Fibroblast of skin of left quadriceps (primary cell): ENCODE results near the gene POC1A.
A peak's percentile ranks its signal among the peaks of the same experiment; 100 is the strongest.

Source experiments
- DNase-seq, 2 experiments: peaks; one replicate each; pipeline ENCODE4 v3.0.0-alpha.2; 2013; ENCODE audit warnings: low read depth in 2 of 2

POC1A gene

DNA sequence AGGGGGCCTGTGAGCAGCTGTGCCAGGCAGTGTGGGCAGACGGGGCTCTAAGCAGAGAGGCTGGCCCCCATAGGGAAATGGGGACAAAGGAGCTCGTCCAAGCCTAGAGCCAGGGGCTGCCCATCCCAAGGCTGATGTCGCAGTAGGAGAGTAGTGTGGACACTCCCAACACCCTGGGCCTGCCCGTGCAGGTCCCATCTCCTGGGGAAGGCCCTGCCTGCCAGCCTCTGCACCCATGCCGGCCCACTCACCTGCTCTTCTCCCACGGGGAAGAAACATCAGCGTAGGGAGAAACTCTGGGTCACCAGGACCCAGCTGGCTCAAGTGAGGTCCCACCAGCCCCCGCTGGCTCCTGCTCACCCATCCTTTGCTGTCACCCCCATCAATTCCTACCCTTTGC is 87.2 kb downstream of the POC1A start:
- DNase-seq = no peak

DNA sequence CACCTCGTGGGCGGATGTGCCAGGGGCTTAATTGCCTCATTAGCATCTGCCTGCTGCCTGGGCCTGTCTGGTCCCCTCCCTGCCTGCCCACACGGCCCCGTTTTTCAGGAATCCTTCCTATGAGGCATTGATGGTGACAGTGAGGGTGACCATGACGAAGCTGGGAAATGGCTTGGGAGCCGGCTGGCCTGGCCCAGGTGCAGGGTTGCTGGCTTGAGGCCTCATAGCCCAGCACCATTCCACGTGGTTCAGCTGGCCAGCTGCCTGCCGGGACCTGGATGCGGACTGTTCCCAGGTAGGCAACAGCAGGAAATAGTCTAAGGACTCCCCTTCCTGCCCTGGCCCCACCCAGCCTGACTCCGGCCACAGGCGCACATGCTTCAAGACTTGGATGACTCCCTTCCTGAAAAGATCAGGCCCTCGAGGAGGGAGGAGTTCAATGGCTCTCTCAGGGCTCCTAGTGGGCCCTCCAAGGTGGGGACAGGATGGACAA is 88.9 kb downstream of the POC1A start:
- no peak for DNase-seq

DNA sequence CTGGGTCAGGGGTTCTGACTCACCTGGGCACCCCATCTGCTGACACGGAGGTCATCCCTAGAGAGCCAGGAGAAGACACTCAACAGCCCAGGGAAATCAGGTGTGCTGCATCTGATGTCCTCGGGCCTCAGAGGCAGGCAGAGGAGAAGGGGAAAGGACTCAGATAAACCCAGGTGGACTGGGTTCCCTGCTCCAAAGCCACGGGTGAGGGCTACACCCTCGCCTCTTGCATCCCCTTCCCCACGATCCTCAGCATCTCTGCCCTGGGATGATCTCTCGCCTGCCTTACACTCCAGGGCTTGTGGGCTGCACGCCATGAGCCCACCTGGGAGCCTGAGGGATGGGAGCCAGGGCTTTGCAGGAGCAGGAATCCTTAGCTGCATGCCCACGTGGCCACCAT is 89.7 kb downstream of the POC1A start:
- DNase-seq = no peak

DNA sequence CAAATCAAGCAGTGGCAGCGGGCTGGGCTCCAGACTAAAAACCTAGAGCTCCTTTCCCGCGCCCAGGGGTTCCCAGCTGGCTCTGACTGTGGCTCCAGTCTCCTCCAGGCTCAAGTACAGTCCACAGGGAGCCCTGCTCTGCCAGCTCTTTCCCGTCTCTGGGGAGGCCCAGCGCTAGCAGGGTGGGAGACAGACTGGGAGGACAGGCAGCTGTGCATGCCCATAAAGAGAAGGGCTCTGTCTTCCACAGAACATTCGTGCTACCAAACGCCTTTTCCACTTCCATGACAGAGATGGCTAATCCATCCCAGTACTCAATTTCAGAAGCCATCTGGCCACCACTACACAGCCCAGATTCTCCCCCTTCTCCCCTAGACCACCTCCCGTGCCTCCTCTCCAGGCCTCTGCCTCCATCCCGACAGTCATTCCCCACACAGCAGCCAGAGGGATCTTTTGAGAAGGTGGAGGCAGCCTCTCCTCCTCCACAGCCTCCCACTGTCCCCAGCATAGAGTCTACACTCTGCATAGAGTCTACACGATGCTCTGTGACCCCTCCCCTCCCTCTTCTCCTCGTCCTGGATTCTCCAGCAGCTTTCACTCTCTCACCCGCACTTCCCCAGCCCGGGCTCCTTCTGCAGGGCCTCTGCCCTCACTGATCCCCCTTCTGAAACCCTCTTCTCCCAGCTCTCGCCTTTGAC is 91.0 kb downstream of the POC1A start:
- DNase-seq = no peak

DNA sequence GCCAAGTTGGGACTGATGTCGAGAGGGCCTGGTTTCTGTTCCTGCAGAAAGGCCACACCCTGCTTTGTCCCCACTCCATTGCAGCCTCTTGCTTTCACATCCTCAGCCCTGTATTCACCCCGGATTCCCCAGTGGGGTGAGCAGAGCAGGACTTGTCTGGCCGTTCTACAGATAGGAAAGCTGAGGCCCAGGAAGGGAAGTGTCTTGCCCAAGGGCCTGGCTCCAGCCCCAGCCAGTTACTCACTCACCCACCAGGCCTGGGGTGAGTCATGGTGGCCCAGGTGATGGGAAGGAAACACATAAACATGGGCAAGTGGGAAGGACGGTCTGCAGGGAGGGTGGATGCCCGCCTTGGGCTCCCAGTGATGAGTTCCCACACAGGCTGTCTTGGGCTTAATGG is 91.7 kb downstream of the POC1A start:
- DNase-seq = no peak

DNA sequence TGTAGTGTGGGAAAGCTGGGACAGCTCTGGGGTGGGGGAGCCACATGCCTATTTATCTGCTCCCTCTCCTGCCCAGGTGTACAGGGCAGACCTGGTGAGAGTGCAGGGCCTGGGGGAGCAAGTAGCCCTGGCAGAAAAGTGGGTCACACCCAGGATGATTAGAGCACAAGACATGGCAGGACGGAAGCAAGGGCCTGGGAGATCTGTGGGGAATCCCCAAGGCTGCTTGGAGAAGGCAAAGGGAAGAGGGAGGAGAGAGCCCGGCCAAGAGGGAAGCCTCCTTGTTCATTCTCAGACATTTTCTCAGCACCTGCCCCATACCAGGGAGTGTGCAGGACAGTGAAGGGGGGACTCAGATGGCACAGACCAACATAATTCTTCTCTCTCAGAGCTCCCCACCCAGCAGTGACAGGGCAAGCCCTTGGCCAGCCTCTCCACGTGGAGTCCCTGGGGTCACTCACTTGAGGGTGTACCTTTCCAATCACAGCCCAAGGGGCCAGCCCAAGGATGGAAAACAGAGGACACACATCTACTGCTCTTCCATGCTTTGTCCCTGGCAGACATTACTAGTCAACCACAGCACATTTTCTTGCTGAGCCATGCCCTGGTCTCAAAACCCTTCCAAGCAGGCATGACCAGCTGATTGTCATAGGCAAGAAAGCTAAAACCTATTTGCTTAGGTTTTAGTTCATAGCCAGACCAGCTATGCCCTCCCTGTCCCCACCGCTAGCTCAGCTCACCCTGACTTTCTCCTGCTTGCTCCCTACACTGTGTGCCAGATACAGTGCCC is 92.9 kb downstream of the POC1A start:
- no peak for DNase-seq

DNA sequence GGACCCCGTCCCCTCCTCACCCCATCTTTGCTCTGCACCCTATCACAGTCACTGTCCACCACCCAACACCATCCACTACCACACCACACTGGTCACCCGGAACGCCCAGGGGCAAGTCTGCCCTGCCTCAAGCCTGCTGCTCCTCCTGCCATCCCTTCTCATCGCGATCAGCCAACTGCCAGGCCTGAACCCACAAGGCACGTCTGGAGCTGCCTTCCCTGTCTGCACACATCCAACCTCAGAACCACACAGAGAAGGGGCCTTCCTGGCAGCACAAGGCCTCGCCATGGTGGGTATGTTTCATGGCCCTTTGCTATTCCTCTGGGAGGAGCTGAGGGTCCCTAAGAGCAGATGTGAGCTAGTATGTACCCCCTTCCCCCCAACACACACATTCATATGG is 94.4 kb downstream of the POC1A start:
- DNase-seq = no peak

DNA sequence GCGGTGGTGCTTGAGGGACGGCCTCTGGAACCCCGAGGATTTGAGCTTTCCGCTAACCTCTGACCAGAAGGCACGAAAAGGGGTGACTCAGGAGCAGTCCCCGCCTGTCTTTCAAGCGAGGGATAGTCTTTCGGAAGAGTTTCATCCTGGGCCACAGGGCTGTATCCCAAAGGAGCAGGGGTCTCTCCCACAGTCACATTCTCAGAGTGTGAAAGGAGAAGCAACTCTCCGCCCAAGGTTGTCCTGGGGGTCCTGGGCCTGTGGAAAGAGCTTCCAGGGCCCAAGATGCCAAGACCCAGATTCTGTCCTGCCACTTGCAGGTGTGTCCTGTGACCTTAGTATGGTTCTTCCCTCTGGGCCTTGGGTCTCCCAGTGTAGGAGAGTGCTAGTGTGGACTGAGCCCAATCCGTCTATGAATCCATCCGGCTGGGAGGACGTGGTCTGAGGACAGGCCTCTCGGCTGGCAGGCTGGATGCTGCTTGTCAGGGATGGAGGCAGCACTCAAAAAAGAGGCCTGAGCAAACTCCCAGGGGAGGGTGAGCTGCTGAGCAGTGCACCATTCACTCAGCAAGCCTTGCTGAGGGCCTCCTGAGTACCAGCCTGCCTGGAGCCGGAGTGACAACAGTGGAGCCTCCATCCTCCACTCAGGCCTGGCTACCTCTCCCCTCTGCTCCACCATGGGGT is 96.3 kb downstream of the POC1A start:
- no peak for DNase-seq

DNA sequence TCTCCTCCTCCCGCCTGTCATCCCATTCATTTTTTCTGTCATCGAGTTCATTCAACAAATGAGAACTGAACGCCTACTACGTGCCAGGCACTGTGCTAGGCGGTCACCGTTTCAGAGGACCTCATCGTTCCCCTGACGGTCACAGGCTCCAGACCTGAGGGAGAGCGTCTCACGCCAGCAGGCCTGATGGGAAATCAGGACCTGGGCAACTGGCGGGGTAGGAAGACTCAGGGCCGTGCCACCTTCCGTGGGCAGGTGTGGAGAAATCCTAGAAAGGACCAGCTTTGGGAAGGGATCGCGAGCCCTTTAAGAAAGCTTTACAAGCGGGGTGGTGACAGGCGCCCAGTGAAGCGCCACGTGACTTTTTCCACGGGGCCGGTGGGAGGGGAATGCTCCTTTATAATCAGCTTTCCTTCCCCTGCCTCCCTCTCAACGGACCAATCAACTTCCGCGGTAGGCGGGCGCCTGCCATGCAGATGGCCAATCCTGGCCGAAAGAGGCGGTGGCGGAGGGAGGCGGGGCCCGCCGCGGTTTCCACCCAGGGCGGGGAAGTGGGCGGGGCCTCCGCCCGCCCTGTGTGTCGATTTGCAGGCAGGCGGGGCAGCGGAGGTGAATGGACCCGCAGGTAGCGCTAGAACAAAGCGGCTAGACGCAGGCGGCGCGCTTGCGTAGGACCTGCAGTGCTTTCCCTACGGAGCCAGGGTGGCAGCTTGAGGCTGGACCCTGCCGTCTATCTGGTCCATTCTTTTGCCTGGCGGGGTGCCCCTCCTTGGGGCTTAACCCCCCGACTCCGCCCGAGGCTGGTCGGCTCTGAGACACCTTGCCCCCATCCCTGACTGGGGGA is 97.0 kb downstream of the POC1A start:
- peak; percentile 98 for DNase-seq

DNA sequence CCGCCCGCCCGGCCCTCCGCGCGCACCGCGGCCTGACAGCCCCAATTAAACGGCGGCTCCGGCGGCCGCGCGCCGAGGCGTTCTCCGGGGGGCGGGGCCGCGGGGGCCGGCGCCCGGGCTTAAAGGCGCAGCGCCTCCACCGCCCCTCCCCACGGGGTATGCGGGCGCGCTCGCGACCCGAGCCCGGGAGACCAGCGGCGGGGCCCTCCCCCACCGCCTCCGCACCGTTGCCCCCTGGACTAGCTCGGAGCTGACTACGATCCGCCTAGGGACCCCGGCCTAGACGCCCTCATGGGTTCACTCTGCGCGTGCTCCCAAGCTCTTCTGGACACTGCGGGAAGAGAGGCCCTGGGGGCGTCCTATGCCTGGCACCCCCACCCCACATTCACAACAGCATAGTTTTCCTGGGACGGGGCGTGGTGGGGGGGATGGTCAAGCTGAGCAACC is 97.7 kb downstream of the POC1A start, which contains the start of gene DUSP7:
Gene DUSP7 (minus strand): TSS at position 51 of the 447 bp plus-strand sequence. CDS start 205 bp downstream, outside the sequence.
- peak in 1 of 2 experiments; percentile 45 for DNase-seq

DNA sequence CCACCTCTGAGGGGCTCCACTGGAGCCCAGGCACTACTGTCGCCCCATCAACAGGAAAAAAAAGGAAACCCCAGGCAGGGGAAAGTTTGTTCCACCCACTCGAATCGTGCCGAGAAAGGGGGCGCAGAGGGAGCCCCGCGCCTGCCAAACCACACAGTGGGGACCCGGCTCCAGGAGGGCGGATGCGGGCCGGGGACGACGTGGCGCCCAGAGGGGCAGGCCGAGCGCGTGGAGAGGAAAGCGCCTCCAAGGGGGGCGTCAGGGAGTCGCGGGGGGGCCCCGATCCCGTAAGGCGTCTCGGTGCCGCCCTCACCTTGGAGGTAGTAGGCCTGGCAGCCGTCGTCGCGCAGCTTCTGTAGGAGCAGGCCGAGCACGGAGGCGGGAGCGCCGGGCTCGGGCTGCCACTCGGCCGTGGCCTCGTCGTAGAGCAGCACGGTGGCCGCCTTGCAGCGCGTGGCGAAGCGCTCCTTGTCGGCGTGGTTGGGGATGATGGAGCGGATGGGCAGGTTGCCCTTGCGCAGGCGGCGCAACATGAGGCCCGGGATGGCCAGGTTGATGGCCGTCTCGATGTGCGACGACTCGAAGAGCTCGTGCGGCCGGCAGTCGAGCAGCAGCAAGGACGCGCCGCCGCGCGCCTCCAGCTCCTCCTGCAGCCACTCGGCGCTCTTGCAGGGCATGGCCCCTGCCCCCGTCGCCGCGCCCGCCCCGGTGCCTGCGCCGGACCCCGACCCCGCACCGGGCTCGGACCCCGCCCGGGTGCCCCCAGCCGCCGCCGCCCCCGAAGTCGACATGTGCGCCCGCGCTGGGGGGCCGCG is 98.5 kb downstream of the POC1A start:
- no peak for DNase-seq

DNA sequence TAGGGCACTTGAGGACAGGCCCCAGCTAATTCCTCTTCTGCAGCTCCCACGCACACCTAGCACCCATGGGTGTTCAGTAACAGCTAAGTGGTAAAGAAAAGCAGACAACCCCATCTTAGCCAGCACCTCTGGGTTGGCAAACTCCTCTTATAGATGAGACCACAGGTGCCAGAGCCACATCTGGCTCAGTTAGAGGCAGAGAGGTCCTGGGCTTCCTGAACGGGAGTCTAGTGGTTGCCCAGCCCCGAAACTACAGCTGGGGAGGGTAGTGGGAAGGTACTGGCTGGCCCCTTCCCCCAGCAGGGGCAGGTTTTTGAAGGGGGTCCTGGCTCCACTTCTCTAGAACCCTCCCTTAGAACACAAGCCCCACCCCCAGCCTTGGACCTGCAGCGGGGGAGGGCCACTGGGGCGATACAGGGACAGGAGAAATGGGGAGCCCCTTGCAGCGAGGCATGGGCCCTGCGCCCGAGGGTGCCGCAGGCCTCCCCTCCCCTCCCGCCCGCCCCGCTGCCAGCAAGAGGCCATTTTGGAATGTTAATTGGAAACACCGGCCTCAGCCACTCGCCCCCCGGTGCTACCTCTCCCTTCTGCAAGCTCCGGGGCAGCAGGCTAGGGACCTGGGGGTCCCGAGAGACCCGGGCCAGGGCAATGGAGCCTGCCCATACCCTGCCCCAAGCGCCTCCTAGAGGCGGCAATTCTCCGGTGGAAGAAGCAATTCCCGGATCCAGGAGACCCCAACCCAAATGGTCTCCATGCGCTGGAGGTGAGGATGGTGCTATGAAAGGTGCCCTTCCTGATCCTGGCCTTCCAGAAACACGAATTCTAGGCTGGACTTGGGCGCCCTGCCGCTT is 99.3 kb downstream of the POC1A start:
- no peak for DNase-seq

DNA sequence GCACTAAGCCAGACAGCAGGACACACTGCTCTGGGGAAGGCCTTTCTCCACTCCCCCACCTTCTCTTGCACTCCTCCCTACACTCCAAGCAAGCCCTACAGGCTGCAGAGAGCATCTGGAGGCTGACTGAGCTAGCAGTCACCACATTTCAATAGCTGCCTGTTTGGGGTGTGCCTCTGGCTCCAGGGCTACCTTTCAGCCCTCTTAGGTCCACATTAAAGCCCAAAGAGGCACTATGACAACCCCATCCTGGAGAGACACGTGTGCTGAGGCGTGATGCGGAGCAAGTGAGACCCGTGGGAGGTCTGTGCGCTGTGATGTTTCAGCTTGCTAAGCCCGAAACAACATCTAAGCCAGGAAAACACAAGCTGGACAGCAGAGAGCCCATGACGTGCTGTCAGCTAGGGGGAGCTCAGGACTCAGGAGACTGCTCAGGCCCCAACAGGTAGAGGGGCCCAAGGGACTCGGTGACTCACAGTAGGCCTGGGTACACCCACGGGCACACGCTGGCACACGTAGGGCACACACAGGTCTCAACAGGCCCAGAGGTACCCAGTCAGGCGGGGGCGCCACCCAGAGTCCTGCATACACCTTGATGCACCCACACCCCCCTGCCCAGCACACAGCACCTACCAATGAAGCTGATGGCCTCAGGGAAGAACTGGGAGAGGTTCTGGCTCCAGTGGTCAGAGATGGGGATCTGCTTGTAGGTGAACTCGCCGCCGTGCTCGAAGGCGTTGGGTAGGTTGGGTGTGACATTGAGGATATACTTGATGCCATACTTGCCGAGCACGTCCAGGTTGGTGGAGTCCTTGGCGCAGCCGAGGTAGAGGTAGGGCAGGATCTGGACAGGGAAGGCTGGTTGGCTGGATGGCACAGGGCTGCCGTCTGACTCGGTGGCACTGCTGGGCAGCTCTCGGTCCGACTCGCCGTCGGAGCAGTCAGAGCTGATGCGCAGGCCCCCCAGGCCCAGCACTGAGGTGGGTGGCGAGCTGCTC is 100.6 kb downstream of the POC1A start:
- no peak for DNase-seq

DNA sequence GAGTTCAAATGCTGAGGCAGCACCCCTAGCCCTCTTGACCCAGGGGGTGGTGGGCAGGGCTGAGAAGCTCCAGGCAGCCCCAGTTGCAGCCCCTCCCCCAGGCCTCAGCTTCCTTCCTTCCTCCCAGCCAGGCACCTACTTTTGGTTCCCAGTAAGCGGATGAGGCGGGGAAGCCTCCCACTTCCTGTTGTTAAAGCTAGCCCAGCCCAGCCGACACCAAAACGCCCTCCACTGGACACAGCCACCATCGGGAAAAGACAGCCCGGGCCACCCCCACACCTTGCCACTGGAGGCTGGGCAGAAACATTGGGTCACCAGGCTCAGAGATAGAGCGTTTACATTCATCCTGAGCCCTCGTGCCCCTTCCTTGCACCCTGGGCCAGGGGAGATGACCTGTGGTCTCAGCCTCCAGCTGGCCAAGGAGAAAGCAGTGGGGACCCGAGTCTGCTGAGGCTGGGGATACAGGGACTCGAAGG is 101.4 kb downstream of the POC1A start:
- DNase-seq = no peak

DNA sequence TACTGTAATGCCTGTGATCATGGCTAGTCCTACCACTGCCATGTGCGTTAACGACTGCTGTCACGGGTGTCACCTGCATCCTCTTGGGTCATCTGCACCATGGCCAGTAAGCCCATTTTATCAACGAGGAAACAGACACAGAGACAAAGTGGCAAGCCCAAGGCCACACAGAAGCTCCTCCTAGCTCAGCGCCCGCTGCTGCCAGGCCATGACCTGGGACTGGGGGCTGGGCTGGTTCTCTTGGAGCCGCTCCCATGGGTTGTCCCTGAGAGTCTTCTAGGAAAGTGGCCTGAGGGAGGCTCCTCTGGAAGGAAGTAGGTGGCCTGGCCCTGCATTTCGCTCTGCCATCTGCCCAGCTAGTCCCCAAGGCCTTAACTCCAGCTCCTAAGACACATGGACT is 102.8 kb downstream of the POC1A start:
- no peak for DNase-seq

DNA sequence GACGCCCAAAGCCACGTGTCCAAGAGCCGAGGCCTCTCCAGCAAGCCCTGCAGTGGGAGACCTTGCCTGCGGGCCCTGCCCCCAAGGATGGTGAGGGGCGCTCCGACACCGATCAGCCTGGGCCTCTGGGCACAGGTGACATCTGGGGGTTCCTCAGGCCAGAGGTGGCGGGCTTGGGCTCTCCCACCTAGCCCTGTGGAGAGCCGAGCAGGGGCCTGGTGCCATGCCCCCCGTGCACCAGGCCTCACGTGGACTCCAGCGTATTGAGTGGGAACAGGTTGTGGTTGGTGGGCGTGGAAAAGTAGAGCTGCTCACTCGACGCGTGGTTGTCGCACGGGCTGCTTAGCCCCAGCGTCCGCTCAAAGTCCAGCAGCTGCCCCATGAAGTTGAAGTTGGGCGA is 103.7 kb downstream of the POC1A start:
- no peak for DNase-seq

DNA sequence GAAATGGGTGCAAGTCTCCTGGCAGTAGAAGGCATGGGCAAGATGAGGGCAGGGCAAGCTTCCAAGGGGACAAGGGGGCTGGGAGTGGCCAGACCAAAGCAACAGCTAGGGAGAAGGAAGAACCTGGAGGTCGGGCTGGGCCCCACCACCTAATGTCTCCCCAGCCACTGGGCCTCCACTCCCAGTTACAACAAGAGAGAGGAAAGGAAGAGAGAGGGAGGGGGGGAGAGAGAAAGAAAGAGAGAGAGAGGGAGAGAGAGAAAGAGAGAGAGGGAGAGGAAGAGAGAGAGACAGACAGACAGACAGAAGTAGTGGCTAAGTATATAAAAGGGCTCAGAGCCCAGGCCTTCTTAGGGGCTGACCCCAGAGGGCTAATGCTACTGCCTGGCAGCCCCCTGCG is 104.7 kb downstream of the POC1A start:
- no peak for DNase-seq

DNA sequence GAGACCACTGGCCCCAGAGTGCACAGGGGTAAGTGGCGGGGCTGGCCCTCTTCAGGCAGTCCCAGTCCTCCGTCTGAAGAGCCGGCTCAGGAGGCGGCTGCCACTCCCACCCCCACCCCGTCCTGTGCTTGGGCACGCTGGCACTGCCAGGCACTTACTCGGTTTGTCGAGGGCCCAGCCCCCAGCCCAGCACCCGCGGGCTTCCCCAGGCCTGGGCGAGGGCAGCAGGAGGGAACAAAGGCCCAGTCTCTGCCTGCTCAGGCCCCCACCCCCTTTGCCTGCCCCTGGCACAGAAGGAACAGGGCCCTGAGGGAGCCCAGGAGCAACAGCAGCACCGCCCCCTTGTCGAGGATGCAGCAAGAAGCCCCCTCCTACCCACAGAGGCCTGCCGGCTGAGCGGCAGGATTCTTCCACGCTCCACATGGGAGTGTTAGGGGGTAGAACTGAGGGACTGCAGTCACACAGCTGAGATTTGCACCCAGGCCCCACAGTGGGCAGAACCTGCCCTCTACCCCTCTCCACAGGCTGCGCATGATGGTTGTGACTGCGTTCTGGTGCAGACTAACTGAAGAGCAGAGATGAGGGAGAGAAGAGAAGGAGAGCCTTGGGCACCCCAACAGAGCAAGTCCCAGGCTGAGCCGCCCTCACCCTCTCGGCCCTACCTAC is 106.8 kb downstream of the POC1A start:
- no peak for DNase-seq
